Measurements from ENCODE around the gene NUP214. TPM values are rescaled to one million over a fixed set of nuclear protein-coding genes. Genes with fewer than 3 reads are reported as not detected.
A peak's percentile ranks its signal among the peaks of the same experiment; 100 is the strongest.
"Not testable (repeated sequence)": the region's sequence is repeated elsewhere in the genome, so short reads cannot be mapped to it uniquely, and the experiment has no call there.

The NUP214 gene
- total RNA-seq, 1 donor from 2014 or later, result 21.7 TPM

GRCh38 chr9:131259916-131260597, 134.7 kb downstream of the NUP214 start:
- DNase-seq, result no peak

DNA sequence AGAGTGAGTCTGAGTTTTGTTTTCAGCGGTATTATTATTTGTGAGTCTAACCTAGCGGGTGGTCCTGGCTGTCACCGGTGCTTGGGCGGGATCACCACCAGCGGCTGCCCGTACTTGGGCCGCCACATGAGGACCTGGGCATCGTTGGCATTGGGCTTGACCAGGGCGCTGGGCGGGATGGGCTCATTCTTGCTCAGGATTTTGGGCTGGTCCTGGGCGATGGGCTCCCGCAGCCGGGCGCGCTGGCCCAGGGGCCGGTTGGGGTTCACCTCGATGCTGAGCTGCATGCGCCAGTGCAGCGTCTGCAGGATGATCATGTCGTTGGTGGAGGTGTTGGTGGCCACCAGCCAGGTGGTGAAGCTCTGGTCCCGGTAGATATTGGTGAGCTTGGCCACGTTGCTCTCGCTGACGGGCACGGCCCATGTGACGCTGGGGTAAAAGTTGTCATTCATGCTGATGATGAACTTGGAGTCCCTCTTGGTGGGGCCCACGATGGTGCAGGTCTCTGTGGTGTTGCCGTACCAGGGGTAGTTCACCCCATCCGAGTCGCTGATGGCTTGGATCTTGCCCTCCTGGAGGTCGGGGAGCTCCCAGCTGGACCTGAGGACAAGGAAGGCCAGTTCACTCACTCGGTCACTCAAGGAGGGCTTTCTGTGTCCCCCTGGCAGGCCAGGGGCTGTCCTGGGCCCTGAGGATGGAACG, 135.5 kb downstream of the NUP214 start:
- no peak for DNase-seq

DNA sequence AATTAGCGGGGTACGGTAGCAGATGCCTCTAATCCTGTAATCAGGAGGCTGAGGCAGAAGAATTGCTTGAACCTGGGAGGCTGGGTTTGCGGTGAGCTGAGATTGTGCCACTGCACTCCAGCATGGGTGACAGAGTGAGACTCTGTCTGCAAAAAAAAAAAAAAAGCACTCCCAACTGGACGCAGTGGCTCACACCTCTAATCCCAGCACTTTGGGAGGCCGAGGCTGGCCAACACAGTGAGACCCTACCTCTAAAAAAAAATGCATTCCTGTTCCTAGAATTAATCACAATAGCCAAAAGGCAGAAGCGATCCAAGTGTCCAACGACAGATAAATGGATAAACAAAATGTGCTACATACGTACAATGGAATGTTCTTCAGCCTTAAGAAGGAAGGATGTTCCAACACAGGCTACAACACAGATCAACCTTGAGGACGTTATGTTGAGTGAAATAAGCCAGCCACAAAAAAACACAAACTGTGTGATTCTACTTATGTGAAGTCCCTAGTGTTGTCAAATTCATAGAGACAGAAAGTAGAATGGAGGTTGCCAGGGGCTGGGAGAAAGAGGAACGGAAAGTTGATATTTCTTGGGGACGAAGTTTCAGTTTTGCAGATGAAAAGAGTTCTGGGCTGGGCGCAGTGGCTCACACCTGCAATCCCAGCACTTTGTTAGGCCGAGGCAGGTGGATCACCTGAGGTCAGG, 137.1 kb downstream of the NUP214 start:
- DNase-seq, result no peak

- DNase-seq, result not testable (repeated sequence)
Measured at GRCh38 chr9:131263033-131263343, 137.6 kb downstream of the NUP214 start.

DNA sequence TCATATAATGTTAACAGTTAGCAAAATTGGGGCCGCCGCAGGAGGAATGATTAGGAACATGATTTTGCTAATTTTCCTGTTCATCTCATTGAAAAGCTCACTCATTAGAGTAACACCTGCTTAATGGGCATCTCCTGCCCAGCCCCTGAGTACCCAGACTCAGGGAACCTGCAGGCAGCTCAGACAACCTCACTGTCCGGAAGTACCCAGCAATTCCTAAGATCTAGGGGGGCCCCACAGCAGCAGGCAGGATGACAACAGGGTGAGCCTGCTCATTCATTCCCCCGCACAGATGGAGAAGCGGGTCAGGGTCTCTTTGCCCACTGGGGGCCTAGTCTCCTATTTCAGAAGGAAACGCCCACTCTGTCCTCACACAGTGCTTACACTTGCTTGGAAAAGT, 138.3 kb downstream of the NUP214 start:
- no peak for DNase-seq

DNA sequence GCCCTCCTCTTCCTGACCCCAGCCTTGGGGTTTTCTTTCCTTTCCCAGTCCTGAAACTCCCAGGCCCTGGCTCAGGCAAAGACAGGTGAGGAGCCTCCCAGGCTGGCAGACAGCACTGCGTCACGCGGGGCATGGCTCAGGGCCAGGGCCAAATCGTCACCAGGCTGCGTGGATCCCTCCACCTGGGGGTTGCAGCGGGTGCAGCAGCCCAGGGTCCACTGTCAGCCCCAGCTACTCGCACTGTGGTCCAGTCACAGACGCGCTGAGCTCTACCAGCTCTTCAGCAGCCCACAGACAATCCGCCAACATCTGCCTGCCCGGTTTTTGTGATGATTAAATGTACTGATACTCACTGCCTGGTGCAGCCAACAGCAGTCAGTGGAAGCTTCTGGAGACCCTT, 138.8 kb downstream of the NUP214 start:
- DNase-seq, result no peak

DNA sequence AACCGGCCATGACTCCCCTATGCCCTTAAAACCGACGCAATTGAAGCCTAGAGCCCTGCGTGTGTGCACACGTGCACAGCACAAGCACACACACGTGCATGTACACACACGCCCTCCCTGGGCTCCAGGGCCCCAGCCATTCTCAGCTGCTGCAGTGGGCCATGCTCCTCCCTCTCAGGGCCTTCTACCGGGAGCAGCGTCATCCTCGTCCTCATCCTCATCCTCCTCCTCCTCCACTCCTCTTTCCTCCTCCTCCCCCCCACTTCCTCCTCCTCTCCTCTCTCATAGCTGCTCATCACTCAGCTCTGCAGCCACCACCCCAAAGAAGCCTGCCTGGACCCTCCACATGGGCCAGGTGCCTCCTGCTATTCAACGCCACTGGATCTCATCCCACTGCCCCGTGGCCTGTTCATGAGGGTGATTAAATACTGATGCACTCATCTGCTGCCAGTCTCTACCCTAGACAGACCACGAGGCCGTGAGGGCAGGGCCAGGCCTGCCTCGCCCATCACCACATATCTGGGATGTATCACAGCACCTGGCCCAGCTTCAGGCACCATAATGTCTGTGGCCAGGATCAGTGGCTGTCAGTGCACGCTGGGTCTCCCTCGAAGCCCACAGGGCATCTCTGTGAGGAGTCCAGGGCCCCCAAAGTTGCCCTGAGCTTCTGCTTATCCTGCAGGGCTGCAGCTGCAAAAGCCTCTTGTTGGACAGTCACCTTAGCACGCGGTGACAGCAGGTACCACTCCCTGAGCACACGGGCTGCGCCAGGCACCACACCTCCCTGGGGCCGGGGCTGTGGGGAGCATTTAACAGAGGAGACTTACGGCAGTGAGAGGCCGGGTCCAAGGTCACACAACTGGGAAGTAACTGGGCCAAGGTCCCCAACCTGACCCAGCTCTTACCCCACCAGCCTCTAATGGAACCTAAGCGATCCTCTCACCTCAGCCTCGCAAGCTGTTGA, 141.2 kb downstream of the NUP214 start:
- no peak for DNase-seq

- DNase-seq, result peak; percentile 24
Measured at GRCh38 chr9:131270171-131271015, 145.0 kb downstream of the NUP214 start.

DNA sequence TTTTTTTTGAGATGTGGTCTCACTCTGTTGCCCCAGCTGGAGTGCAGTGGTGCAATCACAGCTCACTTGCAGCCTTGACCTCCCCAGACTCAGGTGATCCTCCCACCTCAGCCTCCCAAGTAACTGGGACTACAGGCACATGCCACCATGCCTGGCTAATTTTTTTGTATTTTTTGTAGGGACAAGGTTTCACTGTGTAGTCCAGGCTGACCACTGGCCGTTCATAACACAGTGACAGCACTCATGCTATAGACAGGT, 145.6 kb downstream of the NUP214 start:
- not testable (repeated sequence) for DNase-seq

DNA sequence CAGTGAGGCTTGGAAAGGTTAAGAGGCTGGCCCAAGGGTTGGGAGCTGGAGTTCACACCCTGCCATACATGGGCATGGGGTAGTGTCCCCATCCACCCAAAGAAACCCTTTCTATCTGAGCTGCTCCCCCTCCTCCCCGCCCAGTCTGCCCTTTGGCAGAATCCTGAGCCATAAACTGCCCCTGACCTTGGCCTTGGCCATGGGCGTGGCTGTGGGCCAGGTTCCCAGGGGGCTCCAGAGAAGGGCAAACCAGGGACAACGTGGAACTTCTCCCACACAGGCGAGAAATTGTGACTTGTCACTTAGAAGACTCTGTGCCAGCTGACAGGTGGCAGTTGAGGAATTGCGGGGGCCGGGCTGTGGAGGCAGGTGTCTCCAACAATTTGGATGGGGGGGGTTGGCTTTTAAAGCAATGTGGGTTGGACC, 146.1 kb downstream of the NUP214 start:
- no peak for DNase-seq

GRCh38 chr9:131272212-131272611, 146.8 kb downstream of the NUP214 start:
- DNase-seq, result no peak

GRCh38 chr9:131273146-131273855, 147.9 kb downstream of the NUP214 start:
- no peak for DNase-seq

DNA sequence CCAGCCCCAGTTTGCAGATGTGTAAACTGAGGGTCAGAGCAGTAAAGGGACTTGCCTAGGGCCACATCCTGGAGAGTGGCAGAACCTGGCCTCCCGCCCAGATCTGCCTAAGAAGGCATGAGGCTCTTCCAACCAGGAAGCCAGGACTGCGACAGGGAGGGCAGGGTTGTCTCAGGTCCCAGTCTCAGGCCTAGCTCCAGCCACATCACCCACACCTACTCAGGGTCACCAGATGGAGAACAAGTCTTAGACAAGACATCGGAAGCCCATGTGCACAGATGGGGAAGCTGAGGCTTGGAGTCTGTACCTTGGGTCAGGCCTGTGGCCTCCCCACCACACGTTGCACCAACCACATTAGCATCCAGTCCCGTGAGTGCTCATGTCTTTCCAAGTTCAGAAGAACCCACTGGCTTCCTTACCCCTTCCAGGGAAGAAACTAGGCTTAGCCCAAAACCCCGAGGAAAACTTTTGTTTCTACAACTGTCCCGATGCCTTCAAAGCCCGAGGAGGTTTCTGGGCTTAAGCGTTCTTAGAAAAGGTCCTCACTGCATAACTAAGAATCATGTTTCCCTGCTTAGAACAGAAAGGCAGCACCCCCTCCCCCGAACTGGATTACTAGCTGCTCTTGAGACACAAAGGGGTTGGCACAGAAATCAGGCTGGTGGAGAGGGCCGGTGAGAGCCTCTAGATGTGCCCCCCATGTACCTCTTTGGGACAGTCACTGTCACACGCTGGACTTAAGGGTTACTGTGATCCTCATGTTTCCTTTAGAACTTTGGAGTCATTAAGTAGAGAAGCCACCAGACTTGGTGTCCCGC, 148.7 kb downstream of the NUP214 start:
- DNase-seq, result no peak

DNA sequence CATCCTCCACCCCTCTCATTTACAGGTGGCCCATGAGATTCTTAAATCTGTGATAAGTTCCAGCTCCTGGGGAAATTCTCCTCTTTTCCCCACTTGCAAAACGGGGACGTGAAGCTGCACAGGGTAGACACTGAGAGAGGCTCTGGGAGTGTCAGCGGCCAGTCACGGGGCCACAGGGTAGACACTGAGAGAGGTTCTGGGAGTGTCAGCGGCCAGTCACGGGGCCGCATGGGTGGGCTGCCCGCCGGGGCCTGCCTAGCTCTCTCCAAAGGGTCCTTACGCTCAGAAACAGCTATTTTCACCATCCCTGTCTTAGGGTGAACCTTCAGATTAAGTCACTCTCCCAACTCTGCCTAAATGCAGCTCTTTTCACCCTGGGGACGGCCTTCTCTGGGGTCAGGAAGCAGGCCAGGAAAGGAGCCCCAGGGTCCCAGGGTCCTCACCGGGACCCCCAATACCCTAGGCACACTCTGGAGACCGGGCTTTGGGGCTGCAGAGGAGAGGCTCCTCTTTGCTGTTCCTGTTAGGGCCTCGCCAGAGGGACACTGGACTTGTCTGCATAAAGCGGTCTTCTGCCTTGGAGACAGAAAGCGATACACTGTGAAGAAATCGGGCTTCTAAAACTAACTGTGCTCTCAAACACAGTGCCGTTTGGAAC, 149.4 kb downstream of the NUP214 start:
- no peak for DNase-seq

DNA sequence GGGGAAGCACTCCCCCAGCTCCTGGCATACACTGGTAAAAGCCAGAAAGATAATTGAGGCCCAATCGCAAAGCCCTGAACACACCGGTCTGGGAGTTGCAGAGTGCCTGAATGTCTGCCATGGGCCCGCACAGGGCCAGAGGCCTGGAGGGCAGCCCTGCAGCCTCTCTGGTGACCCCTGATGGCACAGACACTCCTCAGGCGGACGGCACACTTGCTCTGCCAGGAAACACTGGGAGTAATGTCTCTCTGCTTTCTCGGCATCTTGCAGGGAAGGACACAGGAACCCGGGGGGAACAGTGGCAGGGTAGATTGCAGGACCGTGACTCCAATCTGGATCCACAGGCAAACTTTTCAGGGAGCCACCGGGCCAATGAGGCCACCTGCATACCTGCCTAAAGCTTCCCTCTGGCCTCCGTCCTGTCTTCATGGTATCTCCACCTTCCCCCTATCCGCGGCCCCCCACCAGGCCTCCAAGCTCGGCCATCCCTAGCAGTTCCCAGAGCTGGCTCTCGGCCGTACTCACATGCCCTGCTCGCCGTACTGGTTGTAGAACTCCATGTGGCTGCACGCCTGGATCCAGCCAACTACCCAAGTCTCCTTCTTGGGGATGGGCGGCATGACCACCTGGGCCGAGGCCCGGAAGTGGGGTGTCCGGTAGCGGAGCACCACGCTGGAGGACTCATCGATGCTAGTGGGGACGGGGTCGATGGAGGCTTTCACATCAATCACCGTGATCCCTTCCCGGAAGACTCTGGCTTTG, 150.1 kb downstream of the NUP214 start:
- no peak for DNase-seq

GRCh38 chr9:131276094-131276888, 150.9 kb downstream of the NUP214 start, which contains the start of gene FAM78A:
FAM78A (minus strand) TSS chr9:131276510; CDS start chr9:131276179, 331 bp downstream.
- DNase-seq, result no peak

- no peak for DNase-seq
Measured at GRCh38 chr9:131276891-131277286, 151.5 kb downstream of the NUP214 start.
